ENCODE measurements around the gene ETS1.

DNA sequence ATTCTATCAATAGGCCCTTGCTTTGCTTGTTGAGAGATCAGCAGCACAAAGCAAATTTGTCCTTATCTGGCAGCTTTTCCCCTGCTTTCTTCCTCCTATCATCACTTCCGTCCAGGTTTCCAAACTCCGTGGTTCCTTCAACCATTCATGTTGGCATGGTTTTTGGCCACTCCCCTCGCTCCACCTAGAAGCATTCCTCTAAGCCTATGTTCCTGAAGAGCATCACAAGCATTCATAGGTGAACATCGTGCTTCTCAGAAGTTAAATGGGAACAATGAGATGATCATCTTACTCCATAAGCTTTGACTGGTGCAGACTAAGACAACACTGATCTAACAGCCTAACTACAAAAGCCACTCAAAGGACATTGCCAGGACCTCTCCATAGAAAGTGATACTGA lies 86.3 kb downstream of the ETS1 start:
- TF ChIP-seq EZH2 (IDR thresholded peaks at IDR 0.05): no peak
- no peak for TF ChIP-seq POLR2AphosphoS5 (IDR thresholded peaks at IDR 0.05; ENCODE audit: borderline replicate concordance, low read depth, low read length)

All from SK-N-MC (cell line).